HepG2 (cell line): ENCODE results near the gene MAN1A2. TPM values are rescaled to one million over a fixed set of nuclear protein-coding genes. Genes with fewer than 3 reads are reported as not detected.

ENCODE experiments used
- AHR ChIP-seq: IDR thresholded peaks from 2 replicates; pipeline ENCODE4 v1.6.1; 2018; ENCODE audit warnings: missing genetic modification reagents, missing compliant biosample characterization
- ARID5B ChIP-seq: IDR thresholded peaks from 2 replicates; pipeline ENCODE4 v1.4.0; 2020; ENCODE audit warnings: mild to moderate bottlenecking, missing genetic modification reagents
- CHCHD3 ChIP-seq: sonication (generic); formaldehyde crosslinking; IDR thresholded peaks from 2 replicates; pipeline ENCODE4 v1.8.0; 2022; ENCODE audit warnings: mild to moderate bottlenecking, missing genetic modification reagents, moderate library complexity
- DMAP1 ChIP-seq: IDR thresholded peaks from 2 replicates; pipeline ENCODE4 v1.6.1; 2016
- HNRNPK ChIP-seq: fragments of 200-400 bp; formaldehyde crosslinking; IDR thresholded peaks from 2 replicates; pipeline ENCODE4 v1.6.1; 2018; ENCODE audit warnings: low read length, low read depth, moderate library complexity, mild to moderate bottlenecking; ENCODE audit not compliant: poor library complexity, severe bottlenecking
- KDM5A ChIP-seq: fragments of 200-600 bp; sonication (generic); IDR thresholded peaks from 2 replicates; pipeline ENCODE4 v1.7.0; 2018; ENCODE audit warnings: antibody characterized with exemption, mild to moderate bottlenecking, low read length, borderline replicate concordance
- KLF11 ChIP-seq: IDR thresholded peaks from 2 replicates; pipeline ENCODE4 v1.6.1; 2016; ENCODE audit warnings: missing compliant biosample characterization
- MYC ChIP-seq: sonication (generic); formaldehyde crosslinking; IDR thresholded peaks from 2 replicates; pipeline ENCODE4 v1.9.0; 2021; ENCODE audit warnings: missing genetic modification reagents, borderline replicate concordance
- SMYD3 ChIP-seq: sonication (generic); formaldehyde crosslinking; IDR thresholded peaks from 2 replicates; pipeline ENCODE4 v1.8.1; 2023; ENCODE audit warnings: mild to moderate bottlenecking, missing genetic modification reagents
- ZNF460 ChIP-seq: sonication (generic); formaldehyde crosslinking; IDR thresholded peaks from 2 replicates; pipeline ENCODE4 v1.5.1; 2020; ENCODE audit warnings: missing genetic modification reagents, mild to moderate bottlenecking, borderline replicate concordance
- ZNF572 ChIP-seq: sonication (generic); formaldehyde crosslinking; IDR thresholded peaks from 2 replicates; pipeline ENCODE4 v1.5.1; 2020; ENCODE audit warnings: mild to moderate bottlenecking, missing genetic modification reagents
- polyA plus RNA-seq, 8 experiments: library from polyadenylated mRNA; depleted of rRNA in 3 of 8; stranded (reverse) in 7 of 8; unstranded in 1 of 8; fragments of >200 nt; fragmentation: Illumina TruSeq in 4 of 8; extraction: Trizol in 4 of 8; gene quantifications; 2 replicates each; pipeline versions ENCODE4 v1.2.1 to v1.2.3, GENCODE V29; 2011 to 2016; ENCODE audit warnings: low read depth in 4 of 8, missing spikeins in 1 of 8, mixed read lengths in 1 of 8; ENCODE audit not compliant: insufficient read depth in 1 of 8
- total RNA-seq, 5 experiments: library from RNA; depleted of rRNA; stranded (reverse); fragments of >200 nt; fragmentation: Illumina TruSeq; extraction: Trizol; gene quantifications; 2 replicates each; pipeline ENCODE4 v1.2.3, GENCODE V29; 2016; ENCODE audit warnings: low read depth in 1 of 5
- TF ChIP-seq, protein P1 (sequence below): sonication (generic); formaldehyde crosslinking; IDR thresholded peaks from 2 replicates; pipeline ENCODE4 v1.8.0; 2022; ENCODE audit warnings: mild to moderate bottlenecking, missing genetic modification reagents, moderate library complexity
- TF ChIP-seq, protein P2 (sequence below), 2 experiments: fragments of 450-650 bp in 1 of 2; sonication (generic) in 1 of 2; formaldehyde crosslinking in 1 of 2; IDR thresholded peaks; 2 replicates each; pipeline versions ENCODE4 v1.6.1 to v1.8.0; 2016 to 2022; ENCODE audit warnings: antibody characterized with exemption in 1 of 2, mild to moderate bottlenecking in 1 of 2, missing genetic modification reagents in 1 of 2

Gene MAN1A2
- total and polyA plus RNA-seq, 2 of the 13 experiments (the other 11 are each of a cell fraction or from before 2014, with no cell fraction given) = 8.0 to 19.9 TPM

- TF ChIP-seq ARID5B (CRISPR knock-in tag) (peak; percentile 33), DMAP1 (peak; percentile 2; the same call in 1 of the 2 replicates), AHR (CRISPR knock-in tag) (0 out of 2 replicates have a peak, but pooled peaks have one; percentile 27), SMYD3 (CRISPR knock-in tag) (0 out of 2 replicates have a peak, but pooled peaks have one; percentile 23), MYC (CRISPR knock-in tag) (peak; percentile 16), ZNF460 (CRISPR knock-in tag) (no peak), KLF11 (CRISPR knock-in tag) (no peak), ZNF572 (CRISPR knock-in tag) (0 out of 2 replicates have a peak, but pooled peaks have one; percentile 16), KDM5A (no peak), CHCHD3 (CRISPR knock-in tag) (no peak), HNRNPK (no peak)
- TF ChIP-seq, protein P1, sequence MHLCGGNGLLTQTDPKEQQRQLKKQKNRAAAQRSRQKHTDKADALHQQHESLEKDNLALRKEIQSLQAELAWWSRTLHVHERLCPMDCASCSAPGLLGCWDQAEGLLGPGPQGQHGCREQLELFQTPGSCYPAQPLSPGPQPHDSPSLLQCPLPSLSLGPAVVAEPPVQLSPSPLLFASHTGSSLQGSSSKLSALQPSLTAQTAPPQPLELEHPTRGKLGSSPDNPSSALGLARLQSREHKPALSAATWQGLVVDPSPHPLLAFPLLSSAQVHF = no peak
- TF ChIP-seq, protein P2, sequence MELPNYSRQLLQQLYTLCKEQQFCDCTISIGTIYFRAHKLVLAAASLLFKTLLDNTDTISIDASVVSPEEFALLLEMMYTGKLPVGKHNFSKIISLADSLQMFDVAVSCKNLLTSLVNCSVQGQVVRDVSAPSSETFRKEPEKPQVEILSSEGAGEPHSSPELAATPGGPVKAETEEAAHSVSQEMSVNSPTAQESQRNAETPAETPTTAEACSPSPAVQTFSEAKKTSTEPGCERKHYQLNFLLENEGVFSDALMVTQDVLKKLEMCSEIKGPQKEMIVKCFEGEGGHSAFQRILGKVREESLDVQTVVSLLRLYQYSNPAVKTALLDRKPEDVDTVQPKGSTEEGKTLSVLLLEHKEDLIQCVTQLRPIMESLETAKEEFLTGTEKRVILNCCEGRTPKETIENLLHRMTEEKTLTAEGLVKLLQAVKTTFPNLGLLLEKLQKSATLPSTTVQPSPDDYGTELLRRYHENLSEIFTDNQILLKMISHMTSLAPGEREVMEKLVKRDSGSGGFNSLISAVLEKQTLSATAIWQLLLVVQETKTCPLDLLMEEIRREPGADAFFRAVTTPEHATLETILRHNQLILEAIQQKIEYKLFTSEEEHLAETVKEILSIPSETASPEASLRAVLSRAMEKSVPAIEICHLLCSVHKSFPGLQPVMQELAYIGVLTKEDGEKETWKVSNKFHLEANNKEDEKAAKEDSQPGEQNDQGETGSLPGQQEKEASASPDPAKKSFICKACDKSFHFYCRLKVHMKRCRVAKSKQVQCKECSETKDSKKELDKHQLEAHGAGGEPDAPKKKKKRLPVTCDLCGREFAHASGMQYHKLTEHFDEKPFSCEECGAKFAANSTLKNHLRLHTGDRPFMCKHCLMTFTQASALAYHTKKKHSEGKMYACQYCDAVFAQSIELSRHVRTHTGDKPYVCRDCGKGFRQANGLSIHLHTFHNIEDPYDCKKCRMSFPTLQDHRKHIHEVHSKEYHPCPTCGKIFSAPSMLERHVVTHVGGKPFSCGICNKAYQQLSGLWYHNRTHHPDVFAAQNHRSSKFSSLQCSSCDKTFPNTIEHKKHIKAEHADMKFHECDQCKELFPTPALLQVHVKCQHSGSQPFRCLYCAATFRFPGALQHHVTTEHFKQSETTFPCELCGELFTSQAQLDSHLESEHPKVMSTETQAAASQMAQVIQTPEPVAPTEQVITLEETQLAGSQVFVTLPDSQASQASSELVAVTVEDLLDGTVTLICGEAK (IDR thresholded peaks at IDR 0.05) = no peak
- TF ChIP-seq, protein P2 (CRISPR knock-in tag; IDR thresholded peaks at IDR 0.05) = no peak
Measured at GRCh38 chr1:117366177-117367045, 838 bp upstream of the MAN1A2 start (continued).
